Smooth muscle cell (in vitro differentiated cells): ENCODE data around the gene MPZL3. TPM values are rescaled to one million over a fixed set of nuclear protein-coding genes. Genes with fewer than 3 reads are reported as not detected.

Source experiments
- DNase-seq: peaks from one replicate; lab custom pipeline; 2025; ENCODE audit not compliant: unreplicated experiment; lab: John Stamatoyannopoulos, UW
- H2AFZ ChIP-seq: fragments of 200-600 bp; sonication (generic); 2 replicates; pipeline ENCODE4 v1.6.0; 2016; ENCODE audit warnings: antibody characterized with exemption, low read depth, mild to moderate bottlenecking
- H3F3A ChIP-seq: fragments of 200-600 bp; sonication (generic); 2 replicates; pipeline ENCODE4 v1.6.0; 2017; ENCODE audit warnings: antibody characterized with exemption, low read depth
- H3K27ac ChIP-seq: fragments of 200-600 bp; sonication (generic); 2 replicates; pipeline ENCODE4 v1.5.1; 2016; ENCODE audit warnings: low read depth, mild to moderate bottlenecking
- H3K27me3 ChIP-seq: fragments of 200-600 bp; sonication (generic); 2 replicates; pipeline ENCODE4 v1.6.1; 2016; ENCODE audit warnings: low read depth, mild to moderate bottlenecking
- H3K36me3 ChIP-seq: fragments of 200-600 bp; sonication (generic); 2 replicates; pipeline ENCODE4 v1.5.1; 2016; ENCODE audit warnings: low read depth
- H3K4me1 ChIP-seq: fragments of 200-600 bp; sonication (generic); 2 replicates; pipeline ENCODE4 v1.5.1; 2016; ENCODE audit warnings: low read depth
- H3K4me2 ChIP-seq: fragments of 200-600 bp; sonication (generic); 2 replicates; pipeline ENCODE4 v1.6.0; 2016; ENCODE audit warnings: mild to moderate bottlenecking
- H3K4me3 ChIP-seq: fragments of 200-600 bp; sonication (generic); 2 replicates; pipeline ENCODE4 v1.5.1; 2016; ENCODE audit warnings: mild to moderate bottlenecking
- H3K79me2 ChIP-seq: fragments of 200-600 bp; sonication (generic); 2 replicates; pipeline ENCODE4 v1.6.0; 2016; ENCODE audit warnings: low read depth, mild to moderate bottlenecking
- H3K9ac ChIP-seq: fragments of 200-600 bp; sonication (generic); 2 replicates; pipeline ENCODE4 v1.6.0; 2016; ENCODE audit warnings: low read depth
- H3K9me3 ChIP-seq: fragments of 200-600 bp; sonication (generic); replicated peaks from 2 replicates; pipeline ENCODE4 v1.5.1; 2016; ENCODE audit warnings: low read depth
- H4K20me1 ChIP-seq: fragments of 200-600 bp; sonication (generic); 2 replicates; pipeline ENCODE4 v1.6.0; 2016; ENCODE audit warnings: low read depth
- CTCF ChIP-seq: fragments of 200-600 bp; sonication (generic); IDR thresholded peaks from 2 replicates; pipeline ENCODE4 v1.5.1; 2017; ENCODE audit warnings: borderline replicate concordance, mild to moderate bottlenecking, antibody characterized with exemption; ENCODE audit not compliant: insufficient read depth, poor library complexity, severe bottlenecking
- WGBS: methylation state at CpG from one replicate; pipeline ENCODE4 v1.1.7; 2016; ENCODE audit warnings: low lambda C conversion rate; 5-methylcytosine and 5-hydroxymethylcytosine counted together
- polyA plus RNA-seq: library from polyadenylated mRNA; unstranded; fragments of >200 nt; fragmentation: Nextera tagmentation; extraction: Ambion mirVana; gene quantifications from 2 replicates; pipeline ENCODE4 v1.2.1, GENCODE V29; 2016
- total RNA-seq: library from RNA; depleted of rRNA; stranded (reverse); fragments of >200 nt; gene quantifications from 2 replicates; pipeline ENCODE4 v1.2.3, GENCODE V29; 2014

MPZL3 gene
- total and polyA plus RNA-seq, 2 experiments from 2014 or later = 1.7 to 9.0 TPM

GRCh38 chr11:118200901-118201680 is 51.1 kb downstream of the MPZL3 start:
- Histone ChIP-seq H3K9ac (no peak overlapping the region), H3K27me3 (peaks cover 47% of the 10 kb centered on the region), H3F3A (no peaks in the 10 kb centered on the region), H3K9me3 (no peaks in the 10 kb centered on the region), H4K20me1 (no peaks in the 10 kb centered on the region), H3K4me2 (no peak overlapping the region), H3K36me3 (no peaks in the 10 kb centered on the region), H3K4me3 (no peak overlapping the region), H3K27ac (no peak overlapping the region), H3K4me1 (no peaks in the 10 kb centered on the region), H2AFZ (no peak overlapping the region), H3K79me2 (no peaks in the 10 kb centered on the region)
- no peak for DNase-seq
- 89% methylated on average over 9 of the region's 9 CpGs for WGBS
- TF ChIP-seq CTCF = no peak

GRCh38 chr11:118200497-118200896 is 51.7 kb downstream of the MPZL3 start:
- no peak for DNase-seq
- H3K36me3 ChIP-seq = no peaks in the 10 kb centered on the region
- H3K4me1 ChIP-seq = no peaks in the 10 kb centered on the region
- no peak overlapping the region for H3K4me3 ChIP-seq
- no peak overlapping the region for H3K4me2 ChIP-seq
- no peaks in the 10 kb centered on the region for H3K9me3 ChIP-seq
- no peaks in the 10 kb centered on the region for H3F3A ChIP-seq
- 88% methylated on average over 5 of the region's 5 CpGs for WGBS
- no peak for TF ChIP-seq CTCF
- H3K9ac ChIP-seq = no peak overlapping the region
- peaks cover 42% of the 10 kb centered on the region for H3K27me3 ChIP-seq
- no peaks in the 10 kb centered on the region for H3K79me2 ChIP-seq
- no peaks in the 10 kb centered on the region for H4K20me1 ChIP-seq
- no peak overlapping the region for H3K27ac ChIP-seq
- no peak overlapping the region for H2AFZ ChIP-seq

GRCh38 chr11:118199135-118199534 is 53.0 kb downstream of the MPZL3 start:
- no peaks in the 10 kb centered on the region for H3K4me1 ChIP-seq
- H3K4me3 ChIP-seq = no peak overlapping the region
- peak overlapping the region; percentile 46 for H2AFZ ChIP-seq
- H3K27ac ChIP-seq = no peak overlapping the region
- H4K20me1 ChIP-seq = no peaks in the 10 kb centered on the region
- no peak for TF ChIP-seq CTCF
- H3K4me2 ChIP-seq = no peak overlapping the region
- H3F3A ChIP-seq = no peaks in the 10 kb centered on the region
- no peaks in the 10 kb centered on the region for H3K9me3 ChIP-seq
- no peak overlapping the region for H3K9ac ChIP-seq
- H3K79me2 ChIP-seq = no peaks in the 10 kb centered on the region
- no peak for DNase-seq
- H3K36me3 ChIP-seq = no peaks in the 10 kb centered on the region
- peaks cover 35% of the 10 kb centered on the region for H3K27me3 ChIP-seq
- WGBS = 84% methylated on average over 6 of the region's 6 CpGs

GRCh38 chr11:118198370-118198769 is 53.8 kb downstream of the MPZL3 start:
- Histone ChIP-seq H3K79me2 (no peaks in the 10 kb centered on the region), H3K36me3 (no peaks in the 10 kb centered on the region), H2AFZ (peak overlapping the region; percentile 46), H4K20me1 (no peaks in the 10 kb centered on the region), H3K9ac (no peak overlapping the region), H3K4me1 (no peaks in the 10 kb centered on the region), H3K4me3 (peak overlapping the region; percentile 40), H3K9me3 (no peaks in the 10 kb centered on the region), H3K27me3 (peaks cover 31% of the 10 kb centered on the region), H3K27ac (no peak overlapping the region), H3K4me2 (peak overlapping the region; percentile 83), H3F3A (no peaks in the 10 kb centered on the region)
- DNase-seq = peak; percentile 20
- WGBS = 0% methylated on average over 9 of the region's 9 CpGs
- peak; percentile 97 for TF ChIP-seq CTCF
